Measurements from ENCODE around the gene LITAF.

DNA sequence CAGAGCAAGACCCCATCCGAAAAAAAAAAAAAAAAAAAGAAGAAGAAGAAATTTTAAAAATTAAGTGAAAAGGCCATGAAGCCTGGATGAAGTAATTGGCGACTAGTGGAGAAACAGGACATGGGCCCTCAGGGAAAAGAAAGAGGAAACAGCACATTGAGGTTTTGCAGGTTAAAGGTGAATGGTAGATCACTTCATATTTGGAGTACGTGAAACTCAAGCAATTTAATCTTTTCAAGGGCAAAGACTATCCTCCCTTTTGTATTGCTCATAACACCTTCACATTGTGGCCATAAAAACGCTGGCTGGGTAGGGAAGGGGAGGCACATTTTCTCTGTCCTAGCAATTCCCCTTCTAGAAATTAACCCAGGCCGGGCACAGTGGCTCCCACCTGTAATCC is 53.1 kb downstream of the LITAF start:
- TF ChIP-seq, protein P1, sequence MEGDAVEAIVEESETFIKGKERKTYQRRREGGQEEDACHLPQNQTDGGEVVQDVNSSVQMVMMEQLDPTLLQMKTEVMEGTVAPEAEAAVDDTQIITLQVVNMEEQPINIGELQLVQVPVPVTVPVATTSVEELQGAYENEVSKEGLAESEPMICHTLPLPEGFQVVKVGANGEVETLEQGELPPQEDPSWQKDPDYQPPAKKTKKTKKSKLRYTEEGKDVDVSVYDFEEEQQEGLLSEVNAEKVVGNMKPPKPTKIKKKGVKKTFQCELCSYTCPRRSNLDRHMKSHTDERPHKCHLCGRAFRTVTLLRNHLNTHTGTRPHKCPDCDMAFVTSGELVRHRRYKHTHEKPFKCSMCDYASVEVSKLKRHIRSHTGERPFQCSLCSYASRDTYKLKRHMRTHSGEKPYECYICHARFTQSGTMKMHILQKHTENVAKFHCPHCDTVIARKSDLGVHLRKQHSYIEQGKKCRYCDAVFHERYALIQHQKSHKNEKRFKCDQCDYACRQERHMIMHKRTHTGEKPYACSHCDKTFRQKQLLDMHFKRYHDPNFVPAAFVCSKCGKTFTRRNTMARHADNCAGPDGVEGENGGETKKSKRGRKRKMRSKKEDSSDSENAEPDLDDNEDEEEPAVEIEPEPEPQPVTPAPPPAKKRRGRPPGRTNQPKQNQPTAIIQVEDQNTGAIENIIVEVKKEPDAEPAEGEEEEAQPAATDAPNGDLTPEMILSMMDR (IDR thresholded peaks at IDR 0.05; ENCODE audit: insufficient read depth, low read length, poor library complexity, severe bottlenecking): no peak
- no peak for TF ChIP-seq EZH2phosphoT487 (conservative IDR thresholded peaks at IDR 0.05; ENCODE audit: low read length)

Data from SU-DHL-6 (cell line).